8988T (cell line): Measurements from ENCODE around the gene PAEP.

Experiments used
- DNase-seq: peaks from one replicate; pipeline ENCODE4 v3.0.0; 2011

Gene PAEP

DNA sequence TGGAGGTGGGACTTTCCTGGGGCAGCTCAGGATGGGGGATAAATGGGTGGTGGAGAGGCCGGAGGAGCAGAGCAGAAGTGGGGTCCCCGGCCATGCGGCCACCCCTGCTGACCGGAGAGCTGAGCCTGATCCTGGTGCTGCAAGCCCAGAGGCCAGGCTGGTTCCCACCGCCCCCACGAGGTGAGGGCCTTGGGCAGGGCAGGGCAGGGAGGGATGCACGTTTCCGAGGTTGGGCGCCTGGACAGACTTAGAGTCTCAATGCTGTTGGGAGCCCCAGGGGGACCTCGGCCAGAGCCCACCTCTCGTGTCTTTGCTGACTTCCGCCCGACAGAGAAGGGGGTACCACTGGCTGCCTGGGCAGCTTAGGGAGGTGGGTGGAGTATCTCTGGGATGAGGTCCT lies 10.1 kb upstream of the PAEP start:
- DNase-seq: no peak

DNA sequence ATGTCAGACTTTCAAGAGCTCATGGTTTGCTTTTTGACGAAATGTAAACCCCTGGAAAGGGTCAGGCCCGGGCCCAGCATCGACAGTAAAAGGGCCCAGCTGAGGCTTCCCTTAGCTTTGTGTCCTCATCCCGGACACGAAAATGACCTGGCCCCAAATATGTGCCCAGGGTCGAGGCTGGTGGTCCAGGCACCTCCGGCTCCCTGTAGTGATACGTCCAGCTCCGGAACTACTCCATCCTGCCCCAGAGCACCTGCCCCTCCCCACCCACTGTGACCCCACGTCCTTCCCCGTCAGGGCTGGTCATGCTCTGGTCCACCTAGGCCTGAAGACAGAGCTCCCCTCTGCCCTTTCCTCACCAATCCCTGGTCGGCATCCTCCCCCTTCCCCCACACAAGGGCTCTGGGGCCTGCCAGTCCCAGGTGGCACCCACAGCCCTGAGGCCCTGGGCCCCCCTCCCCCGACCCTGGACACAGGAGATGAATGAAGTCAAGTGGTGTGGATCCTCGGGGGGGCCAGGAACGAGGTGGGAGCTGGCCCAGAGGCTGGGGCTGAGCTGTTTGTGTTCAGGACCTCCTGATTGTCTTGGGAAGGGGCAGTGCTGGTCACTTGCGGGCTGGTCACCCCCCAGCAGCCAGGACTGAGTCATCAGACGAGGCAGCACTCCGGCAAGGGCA lies 9.4 kb upstream of the PAEP start:
- no peak for DNase-seq

DNA sequence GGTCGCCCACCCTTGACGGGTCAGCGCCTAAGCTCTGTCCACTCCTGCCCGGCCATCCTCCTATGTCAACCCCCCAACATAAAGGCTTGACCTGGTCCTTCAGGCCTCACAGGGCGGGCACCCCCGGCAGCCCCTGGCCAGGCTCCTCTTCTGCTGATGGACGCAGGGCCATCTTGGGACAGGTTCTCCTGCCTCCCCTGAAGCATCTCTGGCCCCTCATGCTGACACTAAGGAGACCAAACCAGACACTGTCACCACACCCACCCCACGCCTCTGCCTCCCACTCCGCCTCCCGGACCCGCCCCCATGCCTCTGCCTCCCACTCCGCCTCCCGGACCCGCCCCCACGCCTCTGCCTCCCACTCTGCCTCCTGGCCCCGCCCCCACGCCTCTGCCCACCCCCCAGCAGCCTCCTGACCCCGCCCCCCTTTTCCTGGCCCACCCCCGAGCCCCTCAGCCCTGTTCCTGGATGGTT lies 8.8 kb upstream of the PAEP start:
- DNase-seq: no peak

DNA sequence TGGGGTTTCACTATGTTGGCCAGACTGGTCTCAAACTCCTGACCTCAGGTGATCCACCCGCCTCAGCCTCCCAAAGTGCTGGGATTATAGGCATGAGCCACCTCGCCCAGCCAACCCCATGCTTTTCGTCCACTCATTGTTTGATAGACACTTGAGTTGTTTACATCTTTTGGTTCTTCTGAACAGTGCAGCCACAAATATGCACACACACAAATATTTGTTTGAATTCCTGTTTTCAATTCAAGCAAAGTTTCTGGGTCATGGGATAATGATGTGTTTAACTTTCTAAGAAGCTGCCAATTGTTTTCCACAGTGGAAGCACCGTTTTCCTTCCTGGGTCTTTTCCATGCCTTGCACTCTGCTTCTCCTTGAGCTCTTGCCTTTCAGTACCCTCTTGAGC lies 6.8 kb upstream of the PAEP start:
- no peak for DNase-seq

DNA sequence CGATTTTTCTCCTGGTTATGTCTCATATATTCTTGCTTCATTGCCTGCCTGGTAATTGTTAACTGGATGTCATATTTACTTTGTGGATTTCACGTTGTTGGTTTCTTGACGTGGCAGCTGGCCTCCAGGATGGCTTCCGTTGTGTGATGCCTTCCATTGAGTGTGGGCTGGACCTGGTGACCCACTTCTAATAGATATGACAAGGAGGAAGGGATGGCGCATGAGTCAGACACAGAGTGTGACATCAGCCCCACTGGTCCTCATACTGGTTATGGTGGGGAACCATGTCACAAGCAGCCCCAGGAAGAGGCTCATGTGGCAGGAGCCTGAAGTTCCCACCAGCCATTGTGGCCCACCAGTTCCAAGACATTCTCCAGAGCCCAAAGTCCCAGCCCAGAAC lies 6.4 kb upstream of the PAEP start:
- no peak for DNase-seq

DNA sequence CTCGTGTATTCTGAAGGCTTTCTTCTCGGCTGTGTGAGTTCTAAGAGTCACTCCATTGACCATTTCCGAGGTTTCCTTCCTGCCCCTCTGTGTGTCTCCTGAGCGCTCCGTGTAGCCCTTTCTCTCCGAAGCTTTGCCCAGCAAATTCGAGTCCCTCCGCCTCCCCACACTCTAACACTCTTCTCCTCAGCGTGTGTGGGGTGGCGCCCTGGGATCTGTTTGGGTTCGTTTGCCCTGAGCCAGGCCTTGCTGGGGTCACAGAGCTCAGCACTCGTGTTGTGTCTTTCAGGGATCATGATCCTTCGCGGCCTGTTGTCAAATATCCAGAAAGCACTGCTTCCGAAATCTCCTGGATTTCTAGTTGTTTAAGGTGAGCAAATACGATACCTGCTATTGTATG lies 5.6 kb upstream of the PAEP start:
- no peak for DNase-seq

DNA sequence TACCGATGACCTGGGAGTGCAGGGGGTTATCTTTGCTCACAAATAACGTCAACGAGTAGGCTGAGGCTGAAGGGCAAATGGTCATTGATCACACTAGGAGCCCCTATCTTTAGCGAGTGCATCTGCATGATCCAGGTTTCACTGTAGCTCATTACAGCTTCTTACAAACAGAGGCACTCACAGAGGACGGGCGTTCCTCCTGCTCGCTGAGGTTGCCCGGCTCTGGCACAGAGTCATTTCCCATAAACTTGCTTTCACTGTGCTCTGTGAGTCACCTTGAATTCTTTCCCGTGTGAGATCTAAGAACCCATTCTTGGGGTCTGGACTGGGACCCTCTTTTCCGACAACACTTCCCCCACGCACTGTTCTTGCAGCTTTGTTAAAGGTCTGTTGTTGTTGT lies 1.9 kb upstream of the PAEP start:
- DNase-seq: no peak

DNA sequence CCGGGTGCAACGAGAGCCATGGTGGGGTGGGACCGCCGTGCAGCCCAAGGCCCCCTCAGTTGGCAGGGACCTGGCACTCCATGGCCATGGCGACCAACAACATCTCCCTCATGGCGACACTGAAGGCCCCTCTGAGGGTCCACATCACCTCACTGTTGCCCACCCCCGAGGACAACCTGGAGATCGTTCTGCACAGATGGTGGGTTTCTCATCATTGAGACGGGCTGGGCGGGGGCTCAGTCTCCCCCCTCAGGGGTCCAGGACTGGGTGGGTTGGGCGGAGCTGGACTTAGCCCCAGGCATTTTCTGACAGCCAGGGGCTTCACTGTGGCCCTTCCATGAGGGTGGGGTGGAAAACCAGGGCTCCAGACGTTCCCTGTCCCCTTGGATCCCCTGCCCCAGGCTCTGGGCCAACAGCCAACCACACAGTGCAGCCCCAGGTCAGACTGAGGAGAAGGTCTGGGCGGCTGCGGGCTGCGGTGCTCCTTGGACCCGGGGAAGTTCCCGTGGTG lies 734 bp downstream of the PAEP start:
- no peak for DNase-seq

DNA sequence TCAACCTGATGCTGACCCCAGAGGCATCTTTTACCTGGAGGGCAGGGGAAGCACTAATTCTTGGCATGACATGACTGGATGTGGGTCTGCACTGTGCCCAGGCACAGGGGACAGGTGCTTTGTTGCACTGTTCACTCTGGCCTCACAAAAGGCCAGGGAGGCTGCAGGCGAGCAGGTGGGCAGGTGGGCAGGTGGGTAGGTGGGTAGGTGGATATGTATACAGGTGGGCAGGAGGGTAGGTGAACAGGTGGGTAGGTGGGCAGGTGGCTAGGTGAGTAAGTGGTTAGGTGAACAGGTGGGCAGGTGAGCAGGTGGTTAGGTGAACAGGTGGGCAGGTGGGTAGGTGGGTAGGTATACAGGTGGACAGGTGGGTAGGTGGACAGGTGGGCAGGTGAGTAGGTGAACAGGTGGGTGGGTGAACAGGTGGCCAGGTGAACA lies 1.5 kb downstream of the PAEP start:
- no peak for DNase-seq

DNA sequence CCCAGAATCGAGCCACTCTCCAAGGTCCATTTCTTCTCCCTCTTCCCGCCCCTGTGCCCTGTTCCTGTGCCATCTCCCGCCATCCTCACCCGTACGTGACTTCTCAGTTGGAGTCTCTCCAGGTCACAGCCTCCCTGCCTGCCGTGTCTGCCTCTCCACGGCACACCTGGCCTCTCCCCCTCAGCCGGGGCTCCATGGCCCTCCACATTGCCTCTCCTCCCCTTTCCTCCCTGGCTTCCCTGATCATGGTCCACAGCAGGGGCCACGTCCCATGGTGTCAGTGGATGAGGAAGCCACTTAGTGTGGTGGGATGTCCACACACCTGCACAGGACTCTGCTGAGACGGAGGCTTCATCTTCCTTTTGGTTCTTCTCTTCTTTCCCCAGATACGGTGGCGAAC lies 2.3 kb downstream of the PAEP start:
- no peak for DNase-seq

DNA sequence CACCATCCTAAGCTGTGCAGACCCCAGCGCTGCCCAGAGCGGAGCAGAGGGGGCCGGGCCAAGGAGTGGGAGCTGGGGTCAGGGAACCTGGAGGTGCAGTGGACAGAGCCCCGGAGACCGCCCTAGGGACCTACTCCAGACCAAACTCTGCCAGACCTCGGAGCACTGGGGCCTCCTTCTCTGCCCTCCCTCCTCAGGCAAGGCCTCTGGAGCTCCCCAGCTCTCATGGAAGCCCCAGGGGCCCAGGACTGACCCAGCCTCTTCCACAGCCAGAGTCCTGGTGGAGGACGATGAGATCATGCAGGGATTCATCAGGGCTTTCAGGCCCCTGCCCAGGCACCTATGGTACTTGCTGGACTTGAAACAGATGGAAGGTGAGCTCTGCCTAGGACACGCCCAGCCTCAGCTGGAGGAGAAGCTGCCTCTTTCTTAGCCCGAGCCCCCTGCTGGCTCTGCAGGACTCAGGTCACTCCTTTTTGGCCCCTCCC lies 3.6 kb downstream of the PAEP start:
- DNase-seq: no peak

DNA sequence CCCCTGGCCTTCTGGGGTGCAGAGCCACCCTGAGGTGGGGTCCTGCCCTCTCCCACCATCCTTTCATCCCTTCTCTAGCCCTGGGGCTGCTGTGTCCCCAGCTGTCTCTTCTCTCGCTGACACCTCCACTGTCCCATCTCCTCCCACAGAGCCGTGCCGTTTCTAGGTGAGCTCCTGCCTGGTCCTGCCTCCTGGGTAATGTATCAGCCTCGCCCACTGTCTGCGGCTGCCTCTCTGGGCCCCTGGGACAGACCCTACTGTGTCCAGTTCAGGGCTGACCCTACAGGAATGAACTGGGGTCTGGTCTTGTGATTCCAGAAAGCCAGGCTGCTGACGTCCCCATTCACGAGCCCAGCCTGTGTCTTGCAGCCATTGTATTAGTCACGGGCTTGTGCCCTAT lies 4.1 kb downstream of the PAEP start:
- no peak for DNase-seq

DNA sequence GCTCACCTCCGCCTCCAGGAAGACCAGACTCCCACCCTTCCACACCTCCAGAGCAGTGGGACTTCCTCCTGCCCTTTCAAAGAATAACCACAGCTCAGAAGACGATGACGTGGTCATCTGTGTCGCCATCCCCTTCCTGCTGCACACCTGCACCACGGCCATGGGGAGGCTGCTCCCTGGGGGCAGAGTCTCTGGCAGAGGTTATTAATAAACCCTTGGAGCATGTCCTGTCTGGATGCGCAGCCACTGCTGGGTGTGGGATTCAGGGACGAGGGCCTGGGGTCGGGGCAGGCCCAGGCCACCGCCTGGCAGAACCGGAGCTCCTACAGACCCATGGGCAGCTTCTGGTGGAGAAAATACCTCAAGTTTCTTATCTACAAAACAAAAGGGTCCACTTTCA lies 5.0 kb downstream of the PAEP start:
- DNase-seq: no peak

DNA sequence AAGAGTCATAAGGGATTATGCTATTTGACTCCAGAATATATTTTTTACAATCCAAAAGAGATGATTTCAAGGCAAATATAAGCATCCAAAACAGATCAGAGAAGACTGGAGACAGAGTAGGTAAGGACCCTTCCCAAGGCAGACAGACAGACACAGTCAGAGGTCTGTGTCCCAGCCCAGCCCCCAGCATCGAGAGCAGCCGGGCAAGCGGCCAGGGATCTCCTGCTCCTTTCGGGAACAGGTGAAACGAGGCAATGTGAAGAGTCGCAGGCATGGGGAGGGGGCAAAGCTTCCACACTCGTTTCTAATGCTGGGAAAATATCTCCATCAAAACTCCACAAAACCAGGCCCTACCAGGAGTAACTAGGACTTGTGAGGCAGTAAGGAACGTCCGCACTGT lies 5.8 kb downstream of the PAEP start:
- DNase-seq: no peak

DNA sequence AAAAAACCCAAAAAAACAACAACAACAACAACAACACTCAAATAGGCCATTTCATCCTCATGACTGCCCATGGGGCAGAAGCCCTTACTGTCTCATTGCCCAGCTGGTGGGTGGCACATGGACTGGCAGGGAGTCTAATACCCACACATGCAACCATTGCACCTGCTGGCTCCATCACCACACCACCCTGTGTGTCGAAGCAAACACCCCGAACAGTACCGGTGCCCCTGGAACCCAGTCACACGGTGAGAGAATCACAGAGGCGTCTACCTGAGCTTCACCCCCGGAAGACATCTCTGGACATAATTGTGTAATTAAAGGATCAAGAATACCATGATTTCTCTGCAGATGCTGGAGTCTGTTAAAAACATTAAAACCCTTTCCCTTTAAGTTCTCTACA lies 6.5 kb downstream of the PAEP start:
- no peak for DNase-seq

DNA sequence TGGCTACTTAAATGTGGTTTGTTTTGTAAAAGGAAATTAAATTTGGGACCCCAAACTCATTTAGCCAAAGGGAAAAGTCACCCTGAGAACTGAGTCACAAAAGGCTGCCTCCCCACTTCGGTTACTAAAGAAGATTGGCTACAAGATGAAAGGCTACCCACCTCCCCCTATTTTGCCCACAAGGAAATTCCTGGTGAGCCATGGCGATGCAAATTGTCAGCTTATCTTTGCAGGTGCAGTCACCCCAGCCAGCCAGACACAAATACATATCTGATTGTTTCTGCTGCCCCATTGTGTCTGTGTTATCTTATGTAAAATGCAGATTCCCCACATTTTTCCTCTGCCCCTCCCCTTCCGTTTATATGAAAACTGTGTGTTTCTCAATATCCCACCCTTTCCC lies 8.9 kb downstream of the PAEP start:
- no peak for DNase-seq

DNA sequence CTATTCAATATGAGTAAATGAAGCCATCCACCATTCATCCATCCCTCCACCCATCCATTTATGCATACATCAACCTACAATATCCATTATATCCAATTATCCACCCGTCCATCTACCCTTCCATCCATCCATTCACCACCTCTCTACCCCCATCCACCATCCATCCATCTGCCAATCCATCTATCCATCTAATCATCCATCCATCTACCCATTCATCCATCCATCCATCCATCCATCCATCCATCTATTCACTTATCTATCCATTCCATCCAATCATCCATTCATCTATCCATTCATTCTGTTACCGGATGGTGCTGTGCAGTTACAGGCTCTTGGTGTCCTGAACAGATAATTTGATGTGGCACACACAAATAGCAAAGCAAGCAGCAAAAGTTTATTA lies 10.7 kb downstream of the PAEP start:
- DNase-seq: no peak

DNA sequence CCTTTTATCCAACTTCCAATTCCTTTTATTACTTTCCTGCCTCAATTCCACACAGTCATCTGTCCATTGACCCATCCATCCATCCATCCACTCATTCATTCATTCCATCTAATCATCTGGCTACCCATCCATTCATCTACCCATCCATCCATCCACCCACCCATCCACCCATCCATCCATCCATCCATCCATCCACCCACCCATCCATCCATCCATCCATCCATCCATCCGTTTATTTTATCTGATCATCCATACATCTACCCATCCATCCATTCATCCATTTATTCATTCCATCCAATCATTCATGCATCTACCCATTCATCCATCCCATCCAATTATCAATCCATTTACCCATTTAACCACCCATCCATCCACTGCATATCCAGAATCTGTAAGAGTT lies 11.6 kb downstream of the PAEP start:
- DNase-seq: no peak

DNA sequence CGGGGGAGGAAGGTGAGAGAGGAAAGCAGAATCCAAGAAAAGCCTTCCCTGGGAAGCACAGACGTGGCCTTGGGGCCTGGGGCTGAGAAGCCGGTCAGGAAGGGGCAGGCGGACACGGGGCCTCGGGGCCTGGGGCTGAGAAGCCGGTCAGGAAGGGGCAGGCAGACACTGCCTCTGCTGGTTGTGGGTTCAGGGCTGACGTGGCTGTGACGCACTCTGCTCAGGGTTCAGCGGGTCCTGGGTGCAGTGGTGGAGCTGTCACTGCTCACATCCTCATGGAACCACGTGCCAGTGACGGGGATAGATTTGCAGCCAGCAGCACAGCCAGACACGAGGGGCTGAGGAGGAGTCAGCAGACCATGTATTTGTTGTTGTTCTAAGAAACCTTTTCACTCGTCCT lies 12.8 kb downstream of the PAEP start:
- no peak for DNase-seq

DNA sequence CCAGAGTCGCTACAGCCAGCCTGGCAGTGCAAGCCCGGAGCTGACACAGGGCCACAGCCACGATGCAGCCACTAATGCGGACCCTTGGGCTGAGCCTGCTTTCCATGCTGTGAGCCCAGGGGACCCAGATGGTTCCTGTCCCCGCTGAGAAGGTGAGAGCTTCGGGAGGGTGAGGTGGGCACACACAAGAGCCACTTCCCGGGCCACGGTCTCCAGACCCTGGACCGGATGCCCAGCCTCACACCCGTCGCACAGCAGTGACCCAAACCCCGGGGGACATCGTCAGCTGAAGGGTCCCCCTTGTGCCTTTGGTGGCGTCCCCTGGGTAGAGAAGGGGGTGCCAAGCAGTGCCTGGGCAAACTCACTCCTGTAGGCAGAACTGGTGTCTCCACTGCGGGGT lies 13.4 kb downstream of the PAEP start:
- no peak for DNase-seq

DNA sequence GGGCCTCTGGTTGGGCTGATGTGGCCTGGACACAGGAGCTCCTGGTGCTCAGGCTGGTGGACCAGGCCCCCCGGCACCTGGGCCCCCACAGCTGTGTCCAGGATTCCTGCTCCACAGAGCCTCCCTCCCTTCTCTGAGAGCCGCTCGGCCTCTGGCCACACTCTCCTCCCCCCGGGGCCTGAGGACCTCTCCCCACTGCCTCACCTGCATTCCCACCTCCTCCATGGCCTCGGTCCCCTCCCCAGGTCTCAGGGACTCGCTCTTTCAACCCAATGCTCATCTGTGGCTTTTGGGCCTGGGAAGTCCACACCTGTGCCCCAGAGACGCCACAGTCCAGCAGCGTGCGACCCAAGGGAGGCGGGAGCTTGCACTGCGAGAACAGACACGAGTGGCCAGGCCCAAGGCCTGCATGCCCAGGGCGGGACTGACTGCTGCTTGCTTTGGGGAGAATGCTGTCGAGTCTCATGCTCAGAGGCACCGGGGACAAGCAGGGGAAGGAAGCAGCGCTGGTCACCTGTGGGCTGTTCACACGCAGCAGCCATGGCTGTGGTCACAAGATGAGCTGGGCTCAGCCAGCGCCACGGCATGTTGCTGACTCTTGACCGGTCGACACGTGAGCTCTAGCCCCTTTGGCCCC lies 14.6 kb downstream of the PAEP start:
- DNase-seq: no peak

DNA sequence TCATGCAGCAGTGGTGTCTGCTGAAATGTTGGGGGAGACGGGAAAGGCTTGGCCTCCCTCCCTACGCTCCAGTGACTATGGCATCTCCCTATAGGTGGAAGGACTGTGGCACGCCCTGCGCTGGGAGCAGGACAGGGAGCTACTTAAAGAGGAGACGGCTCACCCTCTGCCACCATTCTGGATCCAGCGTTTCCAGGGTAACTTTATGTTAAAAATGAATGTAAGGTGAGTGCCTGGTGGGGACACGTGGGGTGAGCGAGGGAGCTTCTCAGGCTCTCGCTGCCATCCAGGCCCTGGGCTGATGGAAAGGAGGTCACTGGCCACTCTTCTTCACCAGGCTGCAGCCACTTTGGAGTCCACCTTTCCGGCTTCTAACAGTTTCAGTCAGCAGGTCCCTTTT lies 15.7 kb downstream of the PAEP start:
- no peak for DNase-seq

DNA sequence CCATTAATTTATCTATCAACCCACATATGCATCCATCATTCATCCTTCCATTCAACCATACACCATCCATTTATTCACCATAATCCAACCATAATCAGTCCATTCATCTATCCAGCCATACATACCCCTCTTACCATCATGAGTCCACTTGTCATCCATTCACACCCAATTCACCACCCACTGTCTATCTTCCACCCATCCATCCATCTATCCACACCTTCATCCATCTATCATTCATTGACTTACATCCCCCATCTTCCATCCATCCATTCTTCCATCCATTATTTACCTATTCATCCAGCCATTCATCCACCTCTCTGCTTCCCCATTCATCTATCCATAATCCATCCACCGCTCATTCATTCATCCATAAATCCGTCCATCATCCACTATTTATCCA lies 17.8 kb downstream of the PAEP start:
- no peak for DNase-seq

DNA sequence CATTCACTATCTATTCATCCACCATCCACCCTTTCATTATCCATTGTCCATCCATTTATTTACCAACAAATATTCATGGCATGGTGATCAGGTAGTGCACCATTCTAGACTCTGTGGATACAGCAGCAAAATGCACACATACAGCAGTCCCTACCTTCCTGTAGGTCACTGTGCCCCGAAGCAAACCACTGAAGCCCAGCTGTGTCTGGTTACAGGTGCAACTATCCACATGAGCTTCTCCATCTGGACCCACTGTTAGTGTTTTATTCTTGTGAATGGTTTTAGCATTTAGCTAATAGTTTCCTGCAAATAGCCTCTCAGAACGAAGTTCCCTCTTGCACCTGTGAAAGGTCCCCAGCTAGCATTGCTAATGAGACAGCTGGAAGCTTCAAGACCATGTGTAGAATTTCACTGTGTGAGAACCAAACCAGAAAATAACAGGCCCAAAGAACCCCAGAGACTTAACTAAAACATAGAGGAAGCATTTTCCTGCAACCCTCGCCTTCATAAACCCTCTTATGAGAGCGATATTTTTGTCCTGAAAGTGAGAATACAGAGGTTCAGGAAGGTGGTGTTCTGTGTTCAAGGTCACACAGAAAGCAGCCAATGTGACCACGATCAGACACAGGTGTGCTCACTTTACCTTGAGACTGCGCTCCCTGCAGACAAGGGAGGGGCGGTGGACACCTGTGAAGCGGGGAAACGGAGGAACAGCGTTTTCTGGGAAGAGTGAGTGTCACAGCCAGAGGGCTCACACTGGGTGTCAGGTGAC lies 18.5 kb downstream of the PAEP start:
- DNase-seq: no peak
